ENCODE data around the gene FOXO6.

DNA sequence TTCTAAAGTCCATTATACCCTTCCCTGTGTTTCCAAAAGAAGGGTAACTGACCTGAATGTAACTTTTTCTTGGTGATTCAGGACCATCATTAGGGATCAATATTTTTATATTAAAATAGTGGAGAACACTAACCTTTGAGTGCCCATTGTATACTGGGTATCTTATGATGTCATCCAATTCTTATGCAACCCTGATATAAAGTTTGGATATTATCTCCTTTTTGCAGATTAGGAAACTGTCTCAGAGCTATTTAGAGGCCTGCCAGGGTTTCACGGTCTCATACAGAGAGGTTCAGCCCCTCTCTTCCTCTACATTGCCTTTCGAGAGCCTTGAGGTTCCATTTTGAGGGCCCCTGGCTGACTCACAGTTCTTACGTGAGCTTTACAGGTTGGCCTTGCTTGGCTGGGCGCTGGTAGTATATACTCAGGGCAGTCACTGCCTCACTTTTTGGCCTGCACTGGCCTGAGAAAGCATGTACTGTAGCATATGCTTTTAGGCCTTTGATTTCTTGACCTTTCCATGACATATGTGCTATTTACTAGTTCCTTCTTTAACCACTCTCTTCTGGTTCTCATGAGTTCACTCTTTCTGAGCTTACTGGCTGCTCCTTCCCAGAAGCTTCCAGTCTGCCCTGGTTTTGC is 15.7 kb upstream of the FOXO6 start:
- TF ChIP-seq CTCF (conservative IDR thresholded peaks at IDR 0.05; ENCODE audit: low read depth, low read length) (no peak), EZH2 (IDR thresholded peaks at IDR 0.05; ENCODE audit: borderline replicate concordance, low read depth, low read length, poor library complexity, severe bottlenecking) (no peak)
